CD14-positive monocyte (primary cell): ENCODE results near the gene DNAJC11. TPM values are rescaled to one million over a fixed set of nuclear protein-coding genes. Genes with fewer than 3 reads are reported as not detected.

Experiments
- DNase-seq, 3 donors: peaks; one replicate each; pipeline ENCODE4 v3.0.0-alpha.2; 2011 to 2022
- H2AFZ ChIP-seq: 2 replicates; pipeline ENCODE4 v1.6.0; 2012; ENCODE audit warnings: mild to moderate bottlenecking, low read depth, low read length, inconsistent platforms; ENCODE audit not compliant: insufficient read depth, poor library complexity, severe bottlenecking
- H3K27ac ChIP-seq, 2 donors: 1 replicate in 1 of 2; 2 replicates in 1 of 2; pipeline ENCODE4 v1.5.1; 2012 to 2013; ENCODE audit warnings: low read length in 2 of 2, control low read depth in 1 of 2, inconsistent platforms in 1 of 2, low read depth in 1 of 2, mild to moderate bottlenecking in 1 of 2
- H3K27me3 ChIP-seq, 2 donors: one replicate each; pipeline versions ENCODE4 v1.6.0 to v1.6.1; 2011 to 2013; ENCODE audit warnings: low read length in 2 of 2; ENCODE audit not compliant: control insufficient read depth in 2 of 2, insufficient read depth in 2 of 2
- H3K36me3 ChIP-seq, 2 donors: replicated peaks in 1 of 2; 1 replicate in 1 of 2; 2 replicates in 1 of 2; pipeline versions ENCODE4 v1.5.1 to v1.6.1; 2012 to 2013; ENCODE audit warnings: low read length in 2 of 2, control low read depth in 1 of 2, inconsistent platforms in 1 of 2, mild to moderate bottlenecking in 1 of 2; ENCODE audit not compliant: insufficient read depth in 2 of 2, control insufficient read depth in 1 of 2
- H3K4me1 ChIP-seq, 2 donors: 1 replicate in 1 of 2; 2 replicates in 1 of 2; pipeline versions ENCODE4 v1.5.1 to v1.6.1; 2012 to 2013; ENCODE audit warnings: low read length in 2 of 2, control low read depth in 1 of 2, inconsistent platforms in 1 of 2, mild to moderate bottlenecking in 1 of 2, moderate library complexity in 1 of 2; ENCODE audit not compliant: insufficient read depth in 2 of 2, control insufficient read depth in 1 of 2
- H3K4me2 ChIP-seq: replicated peaks from 2 replicates; pipeline ENCODE3; 2012; ENCODE audit warnings: low read length, moderate library complexity, mild to moderate bottlenecking; ENCODE audit not compliant: poor library complexity, severe bottlenecking; ENCODE audit errors: extremely low read depth
- H3K4me3 ChIP-seq, 3 experiments: fragments of 200-600 bp in 1 of 3; sonication (generic) in 1 of 3; replicated peaks in 1 of 3; 1 replicate in 2 of 3; 2 replicates in 1 of 3; pipeline ENCODE4 v1.5.1; 2011 to 2013; ENCODE audit warnings: low read length in 3 of 3, mild to moderate bottlenecking in 3 of 3, control low read depth in 2 of 3, low read depth in 2 of 3, inconsistent platforms in 1 of 3, moderate library complexity in 1 of 3
- H3K79me2 ChIP-seq: 2 replicates; pipeline ENCODE4 v1.6.0; 2012; ENCODE audit warnings: mild to moderate bottlenecking, control low read depth, inconsistent platforms, low read length, moderate library complexity; ENCODE audit not compliant: insufficient read depth
- H3K9ac ChIP-seq: 2 replicates; pipeline ENCODE4 v1.6.0; 2017; ENCODE audit warnings: low read length, mild to moderate bottlenecking; ENCODE audit not compliant: insufficient read depth, poor library complexity, severe bottlenecking
- H3K9me3 ChIP-seq, 2 donors: replicated peaks in 1 of 2; 1 replicate in 1 of 2; 2 replicates in 1 of 2; pipeline versions ENCODE4 v1.5.1 to v1.6.1; 2012 to 2013; ENCODE audit warnings: low read length in 2 of 2, control low read depth in 1 of 2; ENCODE audit not compliant: control insufficient read depth in 1 of 2, insufficient read depth in 1 of 2
- H4K20me1 ChIP-seq: 2 replicates; pipeline ENCODE4 v1.6.0; 2012; ENCODE audit warnings: mild to moderate bottlenecking, low read length, control low read depth, moderate library complexity; ENCODE audit not compliant: insufficient read depth
- H3K27ac Mint-ChIP-seq, 7 donors: one replicate each; pipeline ENCODE4 v1.8.0; 2020; ENCODE audit warnings: mild to moderate bottlenecking in 7 of 7, mixed read lengths in 7 of 7, moderate library complexity in 6 of 7, inconsistent platforms in 2 of 7
- H3K27me3 Mint-ChIP-seq, 3 donors: one replicate each; pipeline ENCODE4 v1.8.0; 2021 to 2022; ENCODE audit warnings: low read depth in 3 of 3, mild to moderate bottlenecking in 3 of 3, mixed read lengths in 3 of 3, moderate library complexity in 3 of 3, inconsistent platforms in 1 of 3
- H3K36me3 Mint-ChIP-seq, 2 donors: one replicate each; pipeline ENCODE4 v1.8.0; 2020; ENCODE audit warnings: mixed read lengths in 2 of 2, inconsistent platforms in 1 of 2, mild to moderate bottlenecking in 1 of 2
- H3K4me1 Mint-ChIP-seq: one replicate; pipeline ENCODE4 v1.8.0; 2020; ENCODE audit warnings: mild to moderate bottlenecking, mixed read lengths
- H3K4me3 Mint-ChIP-seq, 2 donors: one replicate each; pipeline ENCODE4 v1.8.0; 2020; ENCODE audit warnings: mild to moderate bottlenecking in 2 of 2, mixed read lengths in 2 of 2, moderate library complexity in 1 of 2
- H3K9me3 Mint-ChIP-seq, 7 donors: one replicate each; pipeline ENCODE4 v1.8.0; 2020 to 2022; ENCODE audit warnings: mixed read lengths in 7 of 7, mild to moderate bottlenecking in 6 of 7, moderate library complexity in 6 of 7, inconsistent platforms in 2 of 7
- CTCF ChIP-seq: fragments of 200-600 bp; IDR thresholded peaks from one replicate; pipeline ENCODE4 v1.8.0; 2022; ENCODE audit warnings: antibody characterized with exemption, mild to moderate bottlenecking
- WGBS: methylation state at CpG from one replicate; pipeline ENCODE4 v1.1.5; 2013; ENCODE audit warnings: missing lambda C conversion rate; ENCODE audit not compliant: insufficient coverage; 5-methylcytosine and 5-hydroxymethylcytosine counted together
- intact Hi-C, 2 donors: fragments of 100-400 bp; cut with micrococcal nuclease; formaldehyde crosslinking; loops; one replicate each; pipeline versions ENCODE4 v1.15.0 to v1.15.1; 2023
- polyA plus RNA-seq, 3 donors: library from polyadenylated mRNA; depleted of rRNA in 1 of 3; unstranded in 2 of 3; stranded (reverse) in 1 of 3; fragments of 300-500 nt in 2 of 3; fragments of >200 nt in 1 of 3; fragmentation: Illumina TruSeq in 2 of 3; gene quantifications; 1 replicate in 2 of 3; 2 replicates in 1 of 3; pipeline ENCODE4 v1.2.3, GENCODE V29; 2012 to 2021

The DNAJC11 gene
- polyA plus RNA-seq, 3 donors, result 9.7 to 19.9 (median 15.8) TPM

DNA sequence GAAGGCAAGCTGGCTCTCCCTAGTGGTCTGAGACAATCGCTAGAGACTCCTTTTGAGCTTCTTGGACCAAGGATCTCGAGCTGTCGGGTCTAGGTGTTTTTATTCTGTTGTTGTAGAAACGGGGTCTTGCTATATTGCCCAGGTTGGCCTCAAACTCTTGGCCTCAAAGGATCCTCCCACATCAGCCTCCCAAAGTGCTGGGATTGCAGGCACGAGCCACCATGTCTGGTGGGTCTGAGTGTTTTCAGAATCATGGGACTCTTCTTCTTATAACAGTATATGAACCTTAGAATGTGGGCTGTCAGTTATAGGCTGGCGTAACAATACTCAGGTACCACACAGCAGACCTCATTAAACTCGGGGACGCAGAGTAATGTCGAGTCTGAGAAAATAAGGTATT is 33.1 kb downstream of the DNAJC11 start:
- no peak for TF ChIP-seq CTCF
- no peaks in the 10 kb centered on the region for H3K4me1 ChIP-seq
- no peaks in the 10 kb centered on the region for H3K27me3 ChIP-seq
- Mint-ChIP-seq H3K4me3 (no peak overlapping the region), H3K27ac (no peak overlapping the region), H3K4me1 (no peaks in the 10 kb centered on the region), H3K36me3 (peaks cover 51 to 81% of the 10 kb centered on the region in 2 donors), H3K27me3 (peaks cover 0 to 2% (median 2%) of the 10 kb centered on the region in 3 donors), H3K9me3 (no peaks in the 10 kb centered on the region)
- intact Hi-C loops, result no loop called here
- H3K4me3 ChIP-seq, result no peak overlapping the region
- WGBS, result 100% methylated on average over 1 of the region's 9 CpGs
- peaks cover 30 to 61% of the 10 kb centered on the region in 2 donors for H3K36me3 ChIP-seq
- H3K27ac ChIP-seq, result no peak overlapping the region
- H3K9me3 ChIP-seq, result no peaks in the 10 kb centered on the region
- no peak overlapping the region for H2AFZ ChIP-seq
- no peak overlapping the region for H3K4me2 ChIP-seq
- no peak overlapping the region for H3K9ac ChIP-seq
- DNase-seq, result no peak
- no peaks in the 10 kb centered on the region for H3K79me2 ChIP-seq
- no peaks in the 10 kb centered on the region for H4K20me1 ChIP-seq

DNA sequence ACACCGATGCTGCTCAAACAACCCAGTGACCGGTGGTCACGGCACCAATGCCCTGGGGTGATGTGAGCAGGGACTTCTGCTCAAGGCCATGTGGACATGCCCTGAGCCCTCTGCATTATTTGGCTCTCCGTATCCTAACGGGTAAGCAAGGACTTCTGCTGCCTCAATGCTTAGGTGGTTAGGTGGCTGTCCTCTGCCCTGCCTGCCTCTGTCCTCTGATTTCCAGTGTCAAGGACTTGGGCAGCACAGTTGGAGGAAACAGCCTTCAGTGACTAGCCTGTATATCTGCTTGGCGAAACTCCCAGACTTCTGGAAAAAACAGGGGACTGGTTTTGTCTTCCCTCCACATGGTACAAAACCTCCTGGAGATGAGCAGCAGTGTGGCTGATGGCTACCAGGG is 34.5 kb downstream of the DNAJC11 start:
- Mint-ChIP-seq H3K9me3 (no peaks in the 10 kb centered on the region), H3K4me1 (no peaks in the 10 kb centered on the region), H3K27me3 (peaks cover 0 to 2% (median 2%) of the 10 kb centered on the region in 3 donors), H3K36me3 (peaks cover 53 to 78% of the 10 kb centered on the region in 2 donors), H3K27ac (peak overlapping the region in 1 of 7 donors; percentile 27), H3K4me3 (no peak overlapping the region)
- H3K4me1 ChIP-seq, result no peaks in the 10 kb centered on the region
- H2AFZ ChIP-seq, result no peak overlapping the region
- no peaks in the 10 kb centered on the region for H3K79me2 ChIP-seq
- H4K20me1 ChIP-seq, result no peaks in the 10 kb centered on the region
- H3K27ac ChIP-seq, result no peak overlapping the region
- H3K4me3 ChIP-seq, result no peak overlapping the region
- 98% methylated on average over 3 of the region's 6 CpGs for WGBS
- H3K27me3 ChIP-seq, result no peaks in the 10 kb centered on the region
- intact Hi-C loops, result no loop called here
- no peaks in the 10 kb centered on the region for H3K9me3 ChIP-seq
- no peak overlapping the region for H3K4me2 ChIP-seq
- TF ChIP-seq CTCF, result no peak
- no peak overlapping the region for H3K9ac ChIP-seq
- DNase-seq, result no peak
- H3K36me3 ChIP-seq, result peaks cover 30 to 62% of the 10 kb centered on the region in 2 donors
